ENCODE measurements around the gene ZMAT5. TPM values are rescaled to one million over a fixed set of nuclear protein-coding genes. Genes with fewer than 3 reads are reported as not detected.

ZMAT5 gene
- total RNA-seq, 1 experiment from 2014 or later, result 21.0 TPM

- H3K9me3 Mint-ChIP-seq (ENCODE audit: low read depth, unreplicated experiment), result no peaks in the 10 kb centered on the region
- no TSS peak for BruUV-seq (replicated peaks)
- H3K27ac Mint-ChIP-seq (ENCODE audit: unreplicated experiment), result no peak overlapping the region
- H3K36me3 Mint-ChIP-seq (ENCODE audit: insufficient read depth, unreplicated experiment), result peaks cover 19% of the 10 kb centered on the region
- H3K4me3 Mint-ChIP-seq (ENCODE audit: low read depth, unreplicated experiment), result no peak overlapping the region
- no peaks in the 10 kb centered on the region for H3K4me1 Mint-ChIP-seq (ENCODE audit: low read depth, unreplicated experiment)
- DNase-seq, result no peak
- CTCF ChIA-PET, result no interaction called here
- H3K27me3 Mint-ChIP-seq (ENCODE audit: unreplicated experiment), result peaks cover 47% of the 10 kb centered on the region
- intact Hi-C loops (cut with micrococcal nuclease; ENCODE audit: unreplicated experiment), result no loop called here
- TF ChIP-seq CTCF (IDR thresholded peaks at IDR 0.05; ENCODE audit: unreplicated experiment), result no peak
Observed at GRCh38 chr22:29723766-29724165, 43.0 kb downstream of the ZMAT5 start.

- Mint-ChIP-seq H3K9me3 (ENCODE audit: low read depth, unreplicated experiment) (no peaks in the 10 kb centered on the region), H3K4me3 (ENCODE audit: low read depth, unreplicated experiment) (no peak overlapping the region), H3K27ac (ENCODE audit: unreplicated experiment) (no peak overlapping the region), H3K4me1 (ENCODE audit: low read depth, unreplicated experiment) (no peaks in the 10 kb centered on the region), H3K36me3 (ENCODE audit: insufficient read depth, unreplicated experiment) (peaks cover 17% of the 10 kb centered on the region), H3K27me3 (ENCODE audit: unreplicated experiment) (peaks cover 59% of the 10 kb centered on the region)
- DNase-seq, result no peak
- no peak for TF ChIP-seq CTCF (IDR thresholded peaks at IDR 0.05; ENCODE audit: unreplicated experiment)
- no TSS peak for BruUV-seq (replicated peaks)
- CTCF ChIA-PET, result no interaction called here
- intact Hi-C loops (cut with micrococcal nuclease; ENCODE audit: unreplicated experiment), result no loop called here
Observed at GRCh38 chr22:29722587-29722986, 44.2 kb downstream of the ZMAT5 start.

- Mint-ChIP-seq H3K36me3 (ENCODE audit: insufficient read depth, unreplicated experiment) (peaks cover 17% of the 10 kb centered on the region), H3K9me3 (ENCODE audit: low read depth, unreplicated experiment) (no peaks in the 10 kb centered on the region), H3K27me3 (ENCODE audit: unreplicated experiment) (peaks cover 63% of the 10 kb centered on the region), H3K4me3 (ENCODE audit: low read depth, unreplicated experiment) (no peak overlapping the region), H3K4me1 (ENCODE audit: low read depth, unreplicated experiment) (no peaks in the 10 kb centered on the region), H3K27ac (ENCODE audit: unreplicated experiment) (no peak overlapping the region)
- BruUV-seq (replicated peaks), result no TSS peak
- DNase-seq, result peak; percentile 44
- intact Hi-C loops (cut with micrococcal nuclease; ENCODE audit: unreplicated experiment), result no loop called here
- CTCF ChIA-PET, result no interaction called here
- TF ChIP-seq CTCF (IDR thresholded peaks at IDR 0.05; ENCODE audit: unreplicated experiment), result no peak
Observed at GRCh38 chr22:29722151-29722550, 44.7 kb downstream of the ZMAT5 start.

- no peaks in the 10 kb centered on the region for H3K9me3 Mint-ChIP-seq (ENCODE audit: low read depth, unreplicated experiment)
- BruUV-seq (replicated peaks), result no TSS peak
- CTCF ChIA-PET, result no interaction called here
- no peak overlapping the region for H3K27ac Mint-ChIP-seq (ENCODE audit: unreplicated experiment)
- H3K36me3 Mint-ChIP-seq (ENCODE audit: insufficient read depth, unreplicated experiment), result peaks cover 25% of the 10 kb centered on the region
- DNase-seq, result no peak
- intact Hi-C loops (cut with micrococcal nuclease; ENCODE audit: unreplicated experiment), result no loop called here
- TF ChIP-seq CTCF (IDR thresholded peaks at IDR 0.05; ENCODE audit: unreplicated experiment), result no peak
- peak overlapping the region; percentile 25 for H3K4me3 Mint-ChIP-seq (ENCODE audit: low read depth, unreplicated experiment)
- H3K4me1 Mint-ChIP-seq (ENCODE audit: low read depth, unreplicated experiment), result peaks cover 12% of the 10 kb centered on the region
- peaks cover 76% of the 10 kb centered on the region for H3K27me3 Mint-ChIP-seq (ENCODE audit: unreplicated experiment)
Observed at GRCh38 chr22:29720811-29721323, 45.9 kb downstream of the ZMAT5 start.

All from Calu3 (cell line).